RWPE1 (cell line): ENCODE measurements around the gene CDKN1A.

ENCODE experiments used
- CTCF ChIA-PET: fragments of 350-600 bp; sonication (Branson Sonifier 250); formaldehyde crosslinking; extraction: SDS; loops from one replicate; lab custom pipeline; 2021; lab: Yijun Ruan, JAX
- POLR2A ChIA-PET: fragments of 400-600 bp; formaldehyde crosslinking; extraction: SDS; loops from one replicate; lab custom pipeline; 2020; ENCODE audit warnings: antibody characterized with exemption; ENCODE audit not compliant: low non-redundant PET; lab: Yijun Ruan, JAX
- DNase-seq: peaks from one replicate; pipeline ENCODE4 v3.0.0; 2012; ENCODE audit warnings: low spot score
- H3K27ac ChIP-seq: fragments of 450-650 bp; 2 replicates; pipeline ENCODE4 v1.5.1; 2017
- CTCF ChIP-seq: fragments of 450-650 bp; conservative IDR thresholded peaks from 2 replicates; pipeline ENCODE4 v1.5.1; 2017; ENCODE audit warnings: low read depth, mild to moderate bottlenecking

CDKN1A gene

GRCh38 chr6:36662380-36662779, 16.1 kb upstream of the CDKN1A start:
- CTCF ChIA-PET, result no interaction called here
- TF ChIP-seq CTCF, result no peak
- POLR2A ChIA-PET, result no interaction called here
- no peak for DNase-seq
- H3K27ac ChIP-seq, result peak overlapping the region; percentile 61

GRCh38 chr6:36662827-36663256, 15.7 kb upstream of the CDKN1A start:
- CTCF ChIA-PET, result interaction anchor here (0.8 kb wide), 1 partner anchor 38 kb away, joined by 3 read pairs; no protein-coding TSS in a partner anchor
- no peak for TF ChIP-seq CTCF
- peak overlapping the region; percentile 61 for H3K27ac ChIP-seq
- POLR2A ChIA-PET, result no interaction called here
- DNase-seq, result no peak

GRCh38 chr6:36663504-36664446, 14.7 kb upstream of the CDKN1A start:
- DNase-seq, result no peak
- ChIA-PET CTCF (interaction anchor here (0.5 to 0.8 kb wide), 6 partner anchors 23 to 1884 kb away, joined by 3 to 7 read pairs (median 4); no protein-coding TSS in a partner anchor), POLR2A (interaction anchor here (0.6 kb wide), 1 partner anchor 16 kb away, joined by 4 read pairs; no protein-coding TSS in a partner anchor)

GRCh38 chr6:36665180-36665579, 13.3 kb upstream of the CDKN1A start:
- TF ChIP-seq CTCF, result no peak
- ChIA-PET POLR2A (no interaction called here), CTCF (interaction anchor here (0.5 kb wide), 1 partner anchor 50 kb away, joined by 3 read pairs; no protein-coding TSS in a partner anchor)
- no peak overlapping the region for H3K27ac ChIP-seq
- no peak for DNase-seq

More at GRCh38 chr6:36663504-36664446, 14.7 kb upstream of the CDKN1A start:
- no peak for TF ChIP-seq CTCF
- H3K27ac ChIP-seq, result no peak overlapping the region

- CTCF ChIA-PET, result interaction anchor here (1.0 to 1.5 kb wide), 2 partner anchors 12 to 385 kb away, joined by 3 to 7 read pairs; partner anchors contain the start of gene CDKN1A
- DNase-seq, result no peak
- peak overlapping the region; percentile 82 for H3K27ac ChIP-seq
- TF ChIP-seq CTCF, result no peak
- POLR2A ChIA-PET, result interaction anchor here (1.4 kb wide), 1 partner anchor 12 kb away, joined by 9 read pairs; the partner anchor contains the start of gene CDKN1A
Observed at GRCh38 chr6:36666287-36666686, 12.2 kb upstream of the CDKN1A start.
